GM12878 (cell line): ENCODE results near the gene ITPR2. TPM values are rescaled to one million over a fixed set of nuclear protein-coding genes. Genes with fewer than 3 reads are reported as not detected.

ENCODE experiments used
- CBFB ChIP-seq: IDR thresholded peaks from 2 replicates; pipeline ENCODE4 v1.6.1; 2016; ENCODE audit warnings: antibody characterized with exemption, low read depth
- EZH2 ChIP-seq: IDR thresholded peaks from 2 replicates; pipeline ENCODE4 v1.6.1; 2012; ENCODE audit warnings: low read depth, mild to moderate bottlenecking, control low read depth, inconsistent platforms, low read length, borderline replicate concordance; ENCODE audit not compliant: control insufficient read depth
- FOS ChIP-seq: IDR thresholded peaks from 3 replicates; pipeline ENCODE4 v1.6.1; 2011; ENCODE audit warnings: borderline replicate concordance; ENCODE audit not compliant: insufficient read length; ENCODE audit errors: extremely low read depth
- MEF2B ChIP-seq: fragments of 450-650 bp; IDR thresholded peaks from 2 replicates; pipeline ENCODE4 v1.6.1; 2018; ENCODE audit warnings: mild to moderate bottlenecking, moderate library complexity; ENCODE audit not compliant: partially characterized antibody, poor library complexity, severe bottlenecking
- NBN ChIP-seq: fragments of 450-650 bp; IDR thresholded peaks from 2 replicates; pipeline ENCODE4 v1.6.1; 2016
- SMARCA5 ChIP-seq: fragments of 450-650 bp; IDR thresholded peaks from 2 replicates; pipeline ENCODE4 v1.6.1; 2017; ENCODE audit warnings: mild to moderate bottlenecking
- SREBF1 ChIP-seq: IDR thresholded peaks from 2 replicates; pipeline ENCODE4 v1.6.1; 2012; ENCODE audit warnings: mild to moderate bottlenecking, low read length
- TCF3 ChIP-seq: IDR thresholded peaks from 2 replicates; pipeline ENCODE4 v1.6.1; 2012; ENCODE audit warnings: low read depth, mild to moderate bottlenecking, low read length, borderline replicate concordance; ENCODE audit not compliant: insufficient read depth
- TCF7 ChIP-seq: IDR thresholded peaks from 2 replicates; pipeline ENCODE4 v1.6.1; 2014; ENCODE audit warnings: antibody characterized with exemption, borderline replicate concordance
- ZZZ3 ChIP-seq: IDR thresholded peaks from 2 replicates; pipeline ENCODE4 v1.6.1; 2011; ENCODE audit warnings: low read depth; ENCODE audit not compliant: control insufficient read depth, insufficient read length
- polyA plus RNA-seq, 11 experiments: library from polyadenylated mRNA; depleted of rRNA in 4 of 11; unstranded in 6 of 11; stranded (reverse) in 5 of 11; fragments of >200 nt; fragmentation: Nextera tagmentation in 4 of 11; fragmentation: Illumina TruSeq in 1 of 11; extraction: Ambion mirVana in 4 of 11; extraction: Trizol in 1 of 11; gene quantifications; 1 replicate in 1 of 11; 2 replicates in 10 of 11; pipeline versions ENCODE4 v1.2.1 to v1.2.3, GENCODE V29; 2011 to 2016; ENCODE audit warnings: inconsistent platforms in 2 of 11, missing spikeins in 2 of 11, low read depth in 1 of 11
- total RNA-seq, 4 experiments: library from RNA; depleted of rRNA in 3 of 4; stranded (reverse); fragments of >200 nt in 3 of 4; fragmentation: Illumina TruSeq in 1 of 4; extraction: Trizol in 1 of 4; gene quantifications; 2 replicates each; pipeline versions ENCODE4 v1.2.1 to v1.2.3, GENCODE V29; 2013 to 2021
- TF ChIP-seq, protein P1 (sequence below): fragments of 450-650 bp; IDR thresholded peaks from 2 replicates; pipeline ENCODE4 v1.6.1; 2017; ENCODE audit warnings: mild to moderate bottlenecking, low read depth, inconsistent platforms; ENCODE audit not compliant: poor library complexity, severe bottlenecking
- TF ChIP-seq, protein P2 (sequence below): IDR thresholded peaks from 2 replicates; pipeline ENCODE4 v1.6.1; 2012; ENCODE audit warnings: low read length, inconsistent platforms
- TF ChIP-seq, protein P3 (sequence below): IDR thresholded peaks from 2 replicates; pipeline ENCODE4 v1.6.1; 2012; ENCODE audit warnings: low read depth, low read length, improper control_type of control experiment
- TF ChIP-seq, protein P4 (sequence below): fragments of 450-650 bp; formaldehyde crosslinking; IDR thresholded peaks from 2 replicates; pipeline ENCODE4 v1.4.0; 2022; ENCODE audit warnings: mild to moderate bottlenecking, moderate library complexity
- TF ChIP-seq, protein P5 (sequence below): fragments of 450-650 bp; IDR thresholded peaks from 2 replicates; pipeline ENCODE4 v1.6.1; 2017; ENCODE audit warnings: borderline replicate concordance
- TF ChIP-seq, protein P6 (sequence below), 3 experiments: IDR thresholded peaks in 2 of 3; conservative IDR thresholded peaks in 1 of 3; 2 replicates each; pipeline ENCODE4 v1.5.1; 2011; ENCODE audit warnings: low read depth in 3 of 3, low read length in 3 of 3, mild to moderate bottlenecking in 3 of 3, control low read depth in 2 of 3, moderate library complexity in 2 of 3, inconsistent platforms in 1 of 3, mixed read lengths in 1 of 3; ENCODE audit not compliant: control insufficient read depth in 2 of 3, insufficient read depth in 1 of 3; ENCODE audit errors: extremely low read depth in 1 of 3

Gene ITPR2
- total and polyA plus RNA-seq, 10 of the 15 experiments (the other 5 are each of a cell fraction or from before 2014, with no cell fraction given) = 7.5 to 76.2 (median 47.1) TPM

DNA sequence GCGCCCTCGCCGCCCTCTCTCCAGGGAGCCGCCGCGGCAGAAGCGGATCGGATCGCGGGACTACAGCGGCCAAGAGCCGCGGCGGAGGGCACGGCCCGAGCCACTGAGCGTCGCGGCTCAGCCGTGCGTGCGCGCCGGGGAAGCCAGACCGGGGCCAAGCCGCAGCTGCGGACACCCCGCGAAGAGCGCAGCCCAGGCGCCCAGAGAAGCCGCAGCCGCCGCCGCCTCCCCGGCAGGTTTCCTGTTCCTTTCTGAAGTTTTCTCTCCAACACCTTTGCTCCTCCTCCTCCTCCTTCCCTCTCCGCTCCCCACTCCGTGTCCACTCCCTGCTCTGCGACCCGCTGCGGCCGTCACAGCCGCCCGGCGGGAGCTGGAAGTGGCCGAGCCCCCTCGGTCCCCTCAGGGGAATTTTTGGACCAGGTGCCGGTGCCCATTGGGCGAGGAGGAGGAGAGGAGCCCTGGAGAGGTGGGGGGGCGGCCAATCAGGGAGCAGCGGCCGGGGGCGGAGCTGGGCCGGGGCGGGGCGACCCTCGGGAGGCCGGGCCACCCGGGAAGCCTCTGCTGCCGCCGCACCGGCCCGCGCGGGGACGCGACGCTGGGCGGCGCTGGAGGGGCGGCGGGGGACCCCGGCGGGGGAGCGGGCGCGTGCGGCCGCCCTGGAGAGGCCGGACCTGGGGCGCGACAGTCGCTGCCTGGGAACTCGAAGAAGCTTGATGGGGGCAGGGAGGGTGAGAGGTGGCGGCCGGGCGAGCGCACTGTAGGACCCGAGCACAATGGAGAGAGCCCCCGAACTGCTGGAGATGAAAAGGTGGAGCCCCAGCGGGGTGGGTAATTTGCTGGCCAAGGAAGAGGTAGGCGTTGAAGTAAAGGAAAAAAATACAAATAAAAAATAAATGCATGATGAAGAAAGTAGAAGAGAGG lies at the start of gene ITPR2 (continued):
- no peak for TF ChIP-seq ZZZ3
- peak; percentile 47; the same call in 1 of the 2 replicates for TF ChIP-seq SMARCA5
- TF ChIP-seq CBFB = peak; percentile 73; the same call in 1 of the 2 replicates
- TF ChIP-seq, protein P1, sequence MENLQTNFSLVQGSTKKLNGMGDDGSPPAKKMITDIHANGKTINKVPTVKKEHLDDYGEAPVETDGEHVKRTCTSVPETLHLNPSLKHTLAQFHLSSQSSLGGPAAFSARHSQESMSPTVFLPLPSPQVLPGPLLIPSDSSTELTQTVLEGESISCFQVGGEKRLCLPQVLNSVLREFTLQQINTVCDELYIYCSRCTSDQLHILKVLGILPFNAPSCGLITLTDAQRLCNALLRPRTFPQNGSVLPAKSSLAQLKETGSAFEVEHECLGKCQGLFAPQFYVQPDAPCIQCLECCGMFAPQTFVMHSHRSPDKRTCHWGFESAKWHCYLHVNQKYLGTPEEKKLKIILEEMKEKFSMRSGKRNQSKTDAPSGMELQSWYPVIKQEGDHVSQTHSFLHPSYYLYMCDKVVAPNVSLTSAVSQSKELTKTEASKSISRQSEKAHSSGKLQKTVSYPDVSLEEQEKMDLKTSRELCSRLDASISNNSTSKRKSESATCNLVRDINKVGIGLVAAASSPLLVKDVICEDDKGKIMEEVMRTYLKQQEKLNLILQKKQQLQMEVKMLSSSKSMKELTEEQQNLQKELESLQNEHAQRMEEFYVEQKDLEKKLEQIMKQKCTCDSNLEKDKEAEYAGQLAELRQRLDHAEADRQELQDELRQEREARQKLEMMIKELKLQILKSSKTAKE = no peak
- TF ChIP-seq MEF2B = peak; percentile 82
- TF ChIP-seq EZH2 = no peak
- TF ChIP-seq TCF3 = no peak
- TF ChIP-seq NBN = peak; percentile 6; the same call in 1 of the 2 replicates
- TF ChIP-seq, protein P2, sequence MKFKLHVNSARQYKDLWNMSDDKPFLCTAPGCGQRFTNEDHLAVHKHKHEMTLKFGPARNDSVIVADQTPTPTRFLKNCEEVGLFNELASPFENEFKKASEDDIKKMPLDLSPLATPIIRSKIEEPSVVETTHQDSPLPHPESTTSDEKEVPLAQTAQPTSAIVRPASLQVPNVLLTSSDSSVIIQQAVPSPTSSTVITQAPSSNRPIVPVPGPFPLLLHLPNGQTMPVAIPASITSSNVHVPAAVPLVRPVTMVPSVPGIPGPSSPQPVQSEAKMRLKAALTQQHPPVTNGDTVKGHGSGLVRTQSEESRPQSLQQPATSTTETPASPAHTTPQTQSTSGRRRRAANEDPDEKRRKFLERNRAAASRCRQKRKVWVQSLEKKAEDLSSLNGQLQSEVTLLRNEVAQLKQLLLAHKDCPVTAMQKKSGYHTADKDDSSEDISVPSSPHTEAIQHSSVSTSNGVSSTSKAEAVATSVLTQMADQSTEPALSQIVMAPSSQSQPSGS = no peak
- TF ChIP-seq FOS = no peak
- TF ChIP-seq, protein P3, sequence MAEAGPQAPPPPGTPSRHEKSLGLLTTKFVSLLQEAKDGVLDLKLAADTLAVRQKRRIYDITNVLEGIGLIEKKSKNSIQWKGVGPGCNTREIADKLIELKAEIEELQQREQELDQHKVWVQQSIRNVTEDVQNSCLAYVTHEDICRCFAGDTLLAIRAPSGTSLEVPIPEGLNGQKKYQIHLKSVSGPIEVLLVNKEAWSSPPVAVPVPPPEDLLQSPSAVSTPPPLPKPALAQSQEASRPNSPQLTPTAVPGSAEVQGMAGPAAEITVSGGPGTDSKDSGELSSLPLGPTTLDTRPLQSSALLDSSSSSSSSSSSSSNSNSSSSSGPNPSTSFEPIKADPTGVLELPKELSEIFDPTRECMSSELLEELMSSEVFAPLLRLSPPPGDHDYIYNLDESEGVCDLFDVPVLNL = no peak
- TF ChIP-seq, protein P4, sequence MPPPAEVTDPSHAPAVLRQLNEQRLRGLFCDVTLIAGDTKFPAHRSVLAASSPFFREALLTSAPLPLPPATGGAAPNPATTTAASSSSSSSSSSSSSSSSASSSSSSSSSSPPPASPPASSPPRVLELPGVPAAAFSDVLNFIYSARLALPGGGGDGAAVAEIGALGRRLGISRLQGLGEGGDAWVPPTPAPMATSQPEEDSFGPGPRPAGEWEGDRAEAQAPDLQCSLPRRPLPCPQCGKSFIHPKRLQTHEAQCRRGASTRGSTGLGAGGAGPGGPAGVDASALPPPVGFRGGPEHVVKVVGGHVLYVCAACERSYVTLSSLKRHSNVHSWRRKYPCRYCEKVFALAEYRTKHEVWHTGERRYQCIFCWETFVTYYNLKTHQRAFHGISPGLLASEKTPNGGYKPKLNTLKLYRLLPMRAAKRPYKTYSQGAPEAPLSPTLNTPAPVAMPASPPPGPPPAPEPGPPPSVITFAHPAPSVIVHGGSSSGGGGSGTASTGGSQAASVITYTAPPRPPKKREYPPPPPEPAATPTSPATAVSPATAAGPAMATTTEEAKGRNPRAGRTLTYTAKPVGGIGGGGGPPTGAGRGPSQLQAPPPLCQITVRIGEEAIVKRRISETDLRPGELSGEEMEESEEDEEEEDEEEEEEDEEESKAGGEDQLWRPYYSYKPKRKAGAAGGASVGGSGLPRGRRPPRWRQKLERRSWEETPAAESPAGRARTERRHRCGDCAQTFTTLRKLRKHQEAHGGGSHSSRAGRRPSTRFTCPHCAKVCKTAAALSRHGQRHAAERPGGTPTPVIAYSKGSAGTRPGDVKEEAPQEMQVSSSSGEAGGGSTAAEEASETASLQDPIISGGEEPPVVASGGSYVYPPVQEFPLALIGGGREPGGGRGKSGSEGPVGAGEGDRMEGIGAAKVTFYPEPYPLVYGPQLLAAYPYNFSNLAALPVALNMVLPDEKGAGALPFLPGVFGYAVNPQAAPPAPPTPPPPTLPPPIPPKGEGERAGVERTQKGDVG (CRISPR knock-in tag) = no peak
- TF ChIP-seq, protein P5, sequence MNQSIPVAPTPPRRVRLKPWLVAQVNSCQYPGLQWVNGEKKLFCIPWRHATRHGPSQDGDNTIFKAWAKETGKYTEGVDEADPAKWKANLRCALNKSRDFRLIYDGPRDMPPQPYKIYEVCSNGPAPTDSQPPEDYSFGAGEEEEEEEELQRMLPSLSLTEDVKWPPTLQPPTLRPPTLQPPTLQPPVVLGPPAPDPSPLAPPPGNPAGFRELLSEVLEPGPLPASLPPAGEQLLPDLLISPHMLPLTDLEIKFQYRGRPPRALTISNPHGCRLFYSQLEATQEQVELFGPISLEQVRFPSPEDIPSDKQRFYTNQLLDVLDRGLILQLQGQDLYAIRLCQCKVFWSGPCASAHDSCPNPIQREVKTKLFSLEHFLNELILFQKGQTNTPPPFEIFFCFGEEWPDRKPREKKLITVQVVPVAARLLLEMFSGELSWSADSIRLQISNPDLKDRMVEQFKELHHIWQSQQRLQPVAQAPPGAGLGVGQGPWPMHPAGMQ = no peak
- TF ChIP-seq, protein P6, sequence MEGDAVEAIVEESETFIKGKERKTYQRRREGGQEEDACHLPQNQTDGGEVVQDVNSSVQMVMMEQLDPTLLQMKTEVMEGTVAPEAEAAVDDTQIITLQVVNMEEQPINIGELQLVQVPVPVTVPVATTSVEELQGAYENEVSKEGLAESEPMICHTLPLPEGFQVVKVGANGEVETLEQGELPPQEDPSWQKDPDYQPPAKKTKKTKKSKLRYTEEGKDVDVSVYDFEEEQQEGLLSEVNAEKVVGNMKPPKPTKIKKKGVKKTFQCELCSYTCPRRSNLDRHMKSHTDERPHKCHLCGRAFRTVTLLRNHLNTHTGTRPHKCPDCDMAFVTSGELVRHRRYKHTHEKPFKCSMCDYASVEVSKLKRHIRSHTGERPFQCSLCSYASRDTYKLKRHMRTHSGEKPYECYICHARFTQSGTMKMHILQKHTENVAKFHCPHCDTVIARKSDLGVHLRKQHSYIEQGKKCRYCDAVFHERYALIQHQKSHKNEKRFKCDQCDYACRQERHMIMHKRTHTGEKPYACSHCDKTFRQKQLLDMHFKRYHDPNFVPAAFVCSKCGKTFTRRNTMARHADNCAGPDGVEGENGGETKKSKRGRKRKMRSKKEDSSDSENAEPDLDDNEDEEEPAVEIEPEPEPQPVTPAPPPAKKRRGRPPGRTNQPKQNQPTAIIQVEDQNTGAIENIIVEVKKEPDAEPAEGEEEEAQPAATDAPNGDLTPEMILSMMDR (IDR thresholded peaks at IDR 0.05 in 2 of 3, conservative IDR thresholded peaks at IDR 0.05 in 1 of 3; ENCODE audit: control insufficient read depth in 2 of 3, extremely low read depth in 1 of 3, insufficient read depth in 1 of 3, low read depth in 3 of 3, low read length in 3 of 3) = peak; percentile 20 to 51 (median 21); a peak in 3 of 6 replicates
- no peak for TF ChIP-seq TCF7
- TF ChIP-seq SREBF1 = no peak
